ENCODE results near the gene EPHA4. TPM values are rescaled to one million over a fixed set of nuclear protein-coding genes. Genes with fewer than 3 reads are reported as not detected.

The EPHA4 gene
- total and polyA plus RNA-seq, 12 donors: 3.4 to 51.3 (median 18.6) TPM

DNA sequence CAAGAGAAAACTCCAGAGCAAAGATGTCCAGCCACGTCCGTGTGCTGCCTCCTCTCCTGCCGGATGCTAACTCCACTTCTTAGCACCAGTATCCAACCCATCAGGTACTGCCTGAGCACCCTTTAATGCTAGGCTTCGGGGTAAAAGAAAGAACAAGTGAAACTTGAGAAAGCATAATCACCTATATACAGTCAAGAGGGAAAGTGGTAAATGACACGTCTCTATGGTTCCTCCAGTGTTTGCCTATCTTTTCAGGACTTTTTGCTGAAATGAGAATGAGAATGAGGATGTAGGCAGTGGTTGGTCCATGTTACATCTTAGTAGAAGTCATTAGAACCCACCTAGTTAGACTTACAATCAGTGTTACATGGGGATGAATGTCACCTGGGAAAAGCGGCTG is 47.9 kb downstream of the EPHA4 start:
- 90% methylated on average over 6 of the region's 6 CpGs for WGBS, 2 donors
- Histone ChIP-seq H3K9me3 (no peaks in the 10 kb centered on the region), H3K36me3 (peaks cover 0 to 5% (median 0%) of the 10 kb centered on the region in 9 donors), H3K4me1 (peaks cover 10 to 65% (median 32%) of the 10 kb centered on the region in 9 donors), H3K27me3 (no peaks in the 10 kb centered on the region), H3K27ac (no peak overlapping the region), H3K4me3 (no peak overlapping the region)
- no peak for DNase-seq
- intact Hi-C loops (cut with DNase I): no loop called here
- TF ChIP-seq, protein P1, sequence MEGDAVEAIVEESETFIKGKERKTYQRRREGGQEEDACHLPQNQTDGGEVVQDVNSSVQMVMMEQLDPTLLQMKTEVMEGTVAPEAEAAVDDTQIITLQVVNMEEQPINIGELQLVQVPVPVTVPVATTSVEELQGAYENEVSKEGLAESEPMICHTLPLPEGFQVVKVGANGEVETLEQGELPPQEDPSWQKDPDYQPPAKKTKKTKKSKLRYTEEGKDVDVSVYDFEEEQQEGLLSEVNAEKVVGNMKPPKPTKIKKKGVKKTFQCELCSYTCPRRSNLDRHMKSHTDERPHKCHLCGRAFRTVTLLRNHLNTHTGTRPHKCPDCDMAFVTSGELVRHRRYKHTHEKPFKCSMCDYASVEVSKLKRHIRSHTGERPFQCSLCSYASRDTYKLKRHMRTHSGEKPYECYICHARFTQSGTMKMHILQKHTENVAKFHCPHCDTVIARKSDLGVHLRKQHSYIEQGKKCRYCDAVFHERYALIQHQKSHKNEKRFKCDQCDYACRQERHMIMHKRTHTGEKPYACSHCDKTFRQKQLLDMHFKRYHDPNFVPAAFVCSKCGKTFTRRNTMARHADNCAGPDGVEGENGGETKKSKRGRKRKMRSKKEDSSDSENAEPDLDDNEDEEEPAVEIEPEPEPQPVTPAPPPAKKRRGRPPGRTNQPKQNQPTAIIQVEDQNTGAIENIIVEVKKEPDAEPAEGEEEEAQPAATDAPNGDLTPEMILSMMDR (IDR thresholded peaks at IDR 0.05): no peak
- no peak for ATAC-seq

DNA sequence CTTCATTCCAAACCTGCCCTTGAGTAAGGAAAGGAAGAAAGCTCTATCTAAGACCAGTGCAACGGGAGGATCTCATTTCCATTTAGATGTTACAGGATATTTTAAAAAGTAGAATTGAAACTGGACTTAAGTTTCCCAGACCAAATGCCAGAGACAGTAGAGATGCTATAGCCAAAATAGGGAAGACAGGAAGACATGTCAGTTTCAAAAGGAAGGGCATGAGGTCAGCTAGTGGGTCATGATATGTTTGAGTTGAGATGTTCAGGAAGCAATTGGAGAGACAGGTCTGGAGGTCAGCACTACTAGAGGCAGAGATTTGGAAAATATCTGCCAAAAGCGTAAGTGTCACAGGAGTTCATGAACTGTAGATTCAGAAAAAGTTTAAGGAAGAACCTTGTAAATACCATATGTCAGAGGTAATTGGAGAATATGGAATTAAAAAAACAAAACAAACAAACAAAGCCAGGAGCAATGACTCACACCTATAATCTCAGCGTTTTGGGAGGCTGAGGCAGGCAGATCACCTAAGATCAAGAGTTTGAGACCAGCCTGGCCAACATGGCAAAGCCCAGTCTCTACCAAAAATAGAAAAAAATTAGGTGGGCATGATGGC is 50.8 kb downstream of the EPHA4 start:
- H3K4me1 ChIP-seq: peaks cover 15 to 65% (median 37%) of the 10 kb centered on the region in 9 donors
- H3K36me3 ChIP-seq: peaks cover 0 to 5% (median 0%) of the 10 kb centered on the region in 9 donors
- TF ChIP-seq, protein P1 (IDR thresholded peaks at IDR 0.05): no peak
- intact Hi-C loops (cut with DNase I): no loop called here
- H3K27ac ChIP-seq: no peak overlapping the region
- ATAC-seq (no peak), DNase-seq (no peak)
- 67 to 73% methylated on average over 3 of the region's 3 CpGs for WGBS, 2 donors
- H3K27me3 ChIP-seq: no peaks in the 10 kb centered on the region
- H3K9me3 ChIP-seq: no peaks in the 10 kb centered on the region
- no peak overlapping the region for H3K4me3 ChIP-seq

GRCh38 chr2:221518935-221519625 is 53.0 kb downstream of the EPHA4 start:
- Histone ChIP-seq H3K4me3 (no peak overlapping the region), H3K4me1 (peaks cover 15 to 64% (median 42%) of the 10 kb centered on the region in 9 donors), H3K27me3 (no peaks in the 10 kb centered on the region), H3K27ac (peak overlapping the region in 5 of 10 donors; percentile 6 to 73 (median 21)), H3K9me3 (no peaks in the 10 kb centered on the region), H3K36me3 (peaks cover 0 to 5% (median 0%) of the 10 kb centered on the region in 9 donors)
- WGBS, 2 donors: 62 to 70% methylated on average over 7 of the region's 7 CpGs
- DNase-seq (no peak), ATAC-seq (peak in 6 of 8 donors; percentile 29 to 70 (median 60))
- TF ChIP-seq, protein P1 (IDR thresholded peaks at IDR 0.05): no peak
- intact Hi-C loops (cut with DNase I): loop anchor here in 2 of 10 donors (5.0 to 10.0 kb wide), 3 partner anchors 74 to 284 kb away; no protein-coding TSS in a partner anchor

GRCh38 chr2:221518201-221518934 is 53.7 kb downstream of the EPHA4 start:
- TF ChIP-seq, protein P1 (IDR thresholded peaks at IDR 0.05): no peak
- H3K4me3 ChIP-seq: peak overlapping the region in 1 of 10 donors; percentile 16
- no peaks in the 10 kb centered on the region for H3K36me3 ChIP-seq
- H3K27me3 ChIP-seq: no peaks in the 10 kb centered on the region
- H3K9me3 ChIP-seq: no peaks in the 10 kb centered on the region
- peak overlapping the region in 5 of 10 donors; percentile 6 to 73 (median 22) for H3K27ac ChIP-seq
- peak in 6 of 8 donors; percentile 40 to 78 (median 64) for ATAC-seq
- peaks cover 15 to 65% (median 43%) of the 10 kb centered on the region in 9 donors for H3K4me1 ChIP-seq
- 62 to 64% methylated on average over 7 of the region's 7 CpGs for WGBS, 2 donors
- no peak for DNase-seq
- intact Hi-C loops (cut with DNase I): loop anchor here in 2 of 10 donors (5.0 to 10.0 kb wide), 3 partner anchors 74 to 284 kb away; no protein-coding TSS in a partner anchor
